T-helper 9 cell (primary cell): ENCODE results near the gene TRPM3.
"Not testable (repeated sequence)": the region's sequence is repeated elsewhere in the genome, so short reads cannot be mapped to it uniquely, and the experiment has no call there.

ENCODE experiments used
- DNase-seq: peaks from one replicate; pipeline ENCODE4 v3.0.0-alpha.2; 2020

The TRPM3 gene

DNA sequence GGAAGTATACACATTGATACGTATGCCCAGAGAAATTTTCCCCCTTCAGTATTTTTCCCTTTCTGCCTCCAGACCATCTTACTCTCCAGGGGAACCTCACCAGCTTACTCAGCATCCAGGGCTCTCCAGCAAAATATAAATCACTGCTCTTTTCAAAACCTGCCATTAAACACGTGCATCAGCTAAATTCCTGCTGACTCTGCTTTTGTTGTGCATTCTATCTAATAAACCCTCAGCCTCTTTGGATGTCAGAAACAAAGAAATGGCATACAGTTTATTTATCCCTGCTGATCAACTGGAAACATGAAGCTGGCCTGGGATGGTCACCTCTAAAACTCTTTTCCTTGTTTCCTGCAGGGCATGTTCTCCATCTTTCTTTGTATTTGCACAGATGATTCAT lies 126.8 kb downstream of the TRPM3 start:
- no peak for DNase-seq

DNA sequence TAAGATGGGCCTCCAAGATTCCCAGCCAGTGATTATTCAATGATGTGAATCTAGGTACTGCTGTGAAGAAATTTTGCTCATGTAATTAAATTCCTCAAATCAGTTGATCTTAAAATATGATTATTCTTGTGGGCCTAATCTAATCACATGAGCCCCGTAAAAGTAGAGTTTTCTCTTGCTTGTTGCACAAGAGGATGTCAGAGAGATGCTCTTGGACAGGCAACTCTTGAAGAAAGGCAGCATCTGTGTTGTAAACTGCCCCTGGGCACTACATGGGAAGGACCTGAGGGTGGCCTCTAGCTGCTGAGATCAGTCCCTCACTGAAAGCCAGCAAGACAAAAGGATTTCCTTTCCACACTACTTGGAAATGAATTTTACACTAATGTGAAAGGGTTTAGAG lies 132.9 kb downstream of the TRPM3 start:
- no peak for DNase-seq

DNA sequence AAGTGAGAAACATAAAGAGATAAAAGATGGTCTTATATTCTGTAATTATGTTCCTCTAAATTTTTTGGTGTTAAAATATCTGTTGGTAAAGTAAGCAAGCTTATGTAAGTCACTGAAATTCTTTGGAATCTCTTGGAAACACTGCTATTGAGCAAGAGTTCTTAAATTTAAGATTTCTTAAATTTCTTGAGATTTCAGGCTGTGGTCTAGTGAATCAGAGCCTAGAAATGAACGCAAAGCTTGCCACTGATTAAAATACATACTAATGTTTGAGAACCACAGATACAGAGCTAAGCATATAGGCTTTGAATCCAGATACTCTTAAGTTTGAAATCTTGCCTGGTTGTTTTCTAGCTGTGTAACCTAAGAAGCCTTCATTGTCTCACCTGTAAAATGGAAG lies 133.4 kb downstream of the TRPM3 start:
- no peak for DNase-seq

DNA sequence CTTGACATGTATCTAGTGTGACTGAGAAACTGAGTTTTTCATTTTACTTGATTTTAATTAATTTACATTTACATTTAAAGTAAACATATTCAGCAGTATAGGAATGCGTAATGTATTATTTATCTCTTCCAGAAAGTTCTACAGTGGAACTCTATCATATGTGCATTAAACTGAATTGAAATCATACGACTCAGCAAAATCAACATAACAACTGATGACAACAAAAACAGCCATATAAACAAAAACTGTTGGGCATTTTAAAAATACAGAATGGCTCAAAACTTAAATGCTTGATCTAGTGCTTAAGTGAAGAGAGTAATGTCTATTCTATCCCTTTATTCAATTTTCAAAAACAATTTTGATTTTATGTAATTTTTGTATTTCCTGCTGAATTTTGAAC lies 134.4 kb downstream of the TRPM3 start:
- no peak for DNase-seq

DNA sequence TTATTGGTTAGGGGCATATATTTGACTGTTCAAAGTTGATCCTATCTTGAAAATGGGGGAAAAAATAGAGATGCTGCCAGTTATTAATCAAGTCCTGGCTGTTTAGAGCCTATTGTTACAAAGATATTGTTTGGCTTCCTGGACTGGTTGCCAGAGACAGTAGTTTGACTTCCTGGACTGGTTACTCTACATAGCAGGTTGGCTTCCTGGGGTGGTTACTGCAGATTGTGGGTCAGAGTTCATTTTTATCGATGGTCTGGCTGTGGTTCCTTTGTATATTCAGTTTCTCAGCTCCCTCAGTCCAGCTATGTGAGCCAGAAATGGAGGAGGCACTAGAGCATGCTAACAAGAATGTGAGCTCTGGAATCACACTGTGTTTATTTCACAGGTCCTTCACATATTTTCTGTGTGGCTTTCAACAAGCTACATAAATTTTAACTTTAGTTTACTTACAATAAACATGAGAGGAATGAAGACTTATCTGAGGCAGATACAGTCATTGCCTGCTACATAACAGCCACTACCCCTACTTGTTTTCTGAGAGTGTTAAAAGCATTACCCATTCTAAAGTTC lies 137.6 kb downstream of the TRPM3 start:
- DNase-seq: no peak

DNA sequence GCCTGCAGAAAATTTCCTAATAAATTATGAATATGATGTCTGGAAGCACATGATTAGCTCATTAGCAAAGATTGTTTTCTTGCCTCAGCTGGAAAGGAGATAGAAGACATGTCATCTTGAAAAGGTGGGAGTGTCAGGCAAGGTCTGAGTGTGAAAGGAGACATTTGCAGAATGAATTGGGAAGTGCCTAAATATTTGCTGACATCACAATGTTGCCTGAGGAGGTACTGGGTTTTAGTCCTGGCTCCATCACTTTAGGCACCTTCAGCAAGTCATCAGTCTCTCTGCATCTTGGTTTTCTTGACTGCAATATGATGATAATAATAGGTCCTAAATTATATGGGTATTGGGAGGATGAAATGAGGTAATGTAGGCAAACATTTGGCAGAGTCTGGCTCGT lies 140.1 kb downstream of the TRPM3 start:
- DNase-seq: no peak

DNA sequence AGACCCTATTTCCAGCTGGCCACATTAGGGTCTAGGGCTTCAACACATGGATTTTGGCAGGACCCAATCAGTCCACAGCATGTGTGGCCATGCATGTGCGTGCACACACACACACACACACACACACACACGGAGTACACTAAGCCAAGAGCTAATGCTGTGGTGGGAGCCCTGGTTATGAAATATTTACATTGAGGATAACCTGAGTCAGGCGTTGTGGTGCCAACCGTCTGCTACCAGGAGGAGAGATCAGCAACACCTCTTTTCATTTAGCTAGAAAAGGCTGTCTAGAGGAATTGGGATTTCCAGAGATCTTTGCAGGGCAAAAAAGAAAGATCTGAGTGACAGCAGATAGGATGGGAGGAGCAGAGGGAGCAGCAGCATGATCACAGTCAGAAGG lies 141.5 kb downstream of the TRPM3 start:
- DNase-seq: no peak

DNA sequence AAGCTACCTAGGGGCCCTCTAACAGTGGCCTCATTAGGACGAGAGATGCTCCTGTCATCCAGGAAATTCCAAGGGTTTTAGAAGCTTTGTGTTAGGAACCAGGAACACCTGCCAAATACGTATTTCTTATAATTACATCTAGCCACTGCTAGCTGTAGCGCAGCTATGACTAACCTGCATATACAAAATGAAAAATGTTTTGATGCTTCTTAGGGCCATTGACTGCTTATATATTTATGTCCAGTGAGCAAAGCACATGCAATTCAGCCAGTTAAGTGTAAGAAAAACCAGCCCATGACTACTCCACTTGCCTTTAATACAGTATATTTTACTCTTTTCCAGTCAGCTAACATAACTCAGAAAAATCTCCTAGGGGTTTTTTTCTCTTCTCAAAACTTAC lies 143.3 kb downstream of the TRPM3 start:
- no peak for DNase-seq

DNA sequence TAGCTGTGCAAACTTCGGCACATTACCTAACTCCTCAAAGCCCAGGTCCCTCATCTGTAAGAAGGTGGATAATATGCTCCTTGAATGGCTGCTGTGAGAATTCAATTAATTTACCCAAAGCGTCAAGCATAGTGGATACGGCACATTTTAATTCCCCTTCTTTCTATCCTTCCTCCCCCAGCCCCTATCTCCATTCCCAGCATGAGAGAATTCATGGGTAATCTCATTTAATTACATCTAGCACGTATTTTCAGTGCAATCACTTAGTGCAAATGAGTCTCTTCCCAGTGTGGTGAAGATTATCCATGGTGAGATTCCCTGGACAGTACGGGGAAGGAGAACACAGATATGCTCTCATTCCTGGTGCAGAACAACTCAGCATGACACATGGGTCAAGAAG lies 145.6 kb downstream of the TRPM3 start:
- DNase-seq: no peak

DNA sequence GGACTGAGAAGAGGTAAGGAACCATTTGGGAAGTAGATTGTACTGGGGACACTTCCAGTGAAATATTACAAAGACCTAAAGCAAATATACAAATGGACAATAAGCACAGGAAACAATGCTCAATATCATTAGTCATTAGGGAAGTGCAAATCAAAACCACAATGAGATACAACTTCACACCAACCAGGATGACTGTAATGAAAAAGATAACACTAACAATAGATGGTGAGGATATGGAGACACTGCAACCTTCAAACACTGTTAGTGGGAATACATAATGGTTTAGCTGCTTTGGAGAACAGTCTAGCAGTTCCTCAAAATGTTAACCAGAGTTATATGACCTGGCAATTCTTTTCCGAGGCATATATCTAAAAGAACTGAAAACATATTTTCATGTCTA lies 149.7 kb downstream of the TRPM3 start:
- DNase-seq: no peak

DNA sequence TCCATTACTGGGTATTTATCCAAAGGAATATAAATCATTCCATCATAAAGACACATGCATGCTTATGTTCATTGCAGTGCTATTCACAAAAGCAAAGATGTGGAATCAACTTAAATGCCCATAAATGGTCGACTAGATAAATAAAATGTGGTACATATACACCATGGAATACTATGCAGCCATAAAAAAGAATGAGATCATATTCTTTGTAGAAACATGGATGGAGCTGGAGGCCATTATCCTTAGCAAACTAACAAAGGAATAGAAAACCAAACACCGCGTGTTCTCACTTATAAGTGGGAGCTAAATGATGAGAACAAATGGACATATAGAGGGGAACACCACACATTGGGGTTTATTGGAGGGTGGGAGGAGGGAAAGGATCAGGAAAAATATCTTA lies 155.0 kb downstream of the TRPM3 start:
- not testable (repeated sequence) for DNase-seq

DNA sequence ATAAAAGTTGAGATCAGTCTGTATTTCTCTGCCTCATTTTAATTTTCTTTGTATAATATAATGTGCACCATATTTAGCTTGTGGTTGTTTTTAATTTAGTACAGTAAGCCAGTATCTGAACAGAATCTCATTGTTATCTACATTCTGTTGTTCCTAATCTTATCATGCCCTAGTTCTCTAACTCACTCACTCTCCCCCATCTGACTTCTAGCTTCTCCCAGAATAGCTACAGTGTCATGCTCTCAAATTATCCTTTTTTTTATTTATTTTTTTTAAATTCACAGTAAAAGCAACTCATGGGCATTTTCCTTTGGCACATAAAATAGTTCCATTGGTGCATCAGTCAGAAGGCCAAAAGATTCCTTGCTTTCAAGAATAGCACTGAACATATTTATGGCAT lies 156.6 kb downstream of the TRPM3 start:
- no peak for DNase-seq

DNA sequence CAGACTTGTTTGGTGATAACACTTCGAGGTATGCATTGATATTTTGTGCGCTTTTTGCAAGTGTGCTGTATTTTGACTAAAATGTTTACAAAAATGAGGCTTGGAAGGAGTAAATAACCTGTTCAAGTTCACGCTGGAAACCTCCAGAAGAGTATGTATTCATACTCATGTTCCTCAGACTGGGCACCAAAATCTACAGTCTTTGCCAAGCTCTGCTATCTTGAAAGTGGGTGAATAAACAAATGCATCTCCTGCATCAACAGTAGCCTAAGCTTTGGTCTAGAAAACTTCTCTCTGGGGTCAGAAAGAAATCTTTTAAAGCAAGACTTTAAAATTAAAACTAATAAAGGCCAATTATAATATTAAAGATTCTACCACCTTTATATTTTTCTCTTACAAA lies 157.9 kb downstream of the TRPM3 start:
- DNase-seq: no peak

DNA sequence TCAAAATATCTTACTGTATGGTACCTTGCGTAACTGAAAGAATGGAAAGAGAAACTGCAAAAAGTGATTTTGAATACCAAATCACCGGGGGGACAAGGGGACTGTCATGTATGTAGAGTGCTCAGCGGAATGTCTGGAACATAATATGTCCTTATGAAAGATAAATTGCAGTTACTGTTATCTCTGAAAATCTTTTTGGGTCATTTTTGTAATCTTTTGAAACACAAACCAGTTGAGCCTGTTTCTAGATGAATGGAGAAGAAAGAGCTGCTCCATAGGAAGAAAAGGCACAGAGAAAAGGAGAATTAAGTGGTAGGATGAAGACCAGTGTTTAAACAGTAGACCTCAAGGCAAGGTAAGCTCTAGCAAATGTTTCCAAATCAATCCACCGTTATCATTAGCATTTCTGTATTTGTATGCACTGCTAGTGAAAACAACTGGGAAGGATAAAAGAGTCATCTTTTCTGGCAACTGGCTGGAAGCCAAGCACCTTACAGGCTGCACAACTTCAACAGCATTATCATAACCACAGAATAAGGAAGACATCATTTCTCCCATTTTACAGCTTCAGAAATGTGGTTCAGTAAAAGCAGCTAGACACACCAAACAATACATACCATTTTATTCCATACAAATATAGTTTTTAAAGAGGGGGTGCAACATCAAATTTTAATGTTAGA lies 158.5 kb downstream of the TRPM3 start:
- DNase-seq: no peak

DNA sequence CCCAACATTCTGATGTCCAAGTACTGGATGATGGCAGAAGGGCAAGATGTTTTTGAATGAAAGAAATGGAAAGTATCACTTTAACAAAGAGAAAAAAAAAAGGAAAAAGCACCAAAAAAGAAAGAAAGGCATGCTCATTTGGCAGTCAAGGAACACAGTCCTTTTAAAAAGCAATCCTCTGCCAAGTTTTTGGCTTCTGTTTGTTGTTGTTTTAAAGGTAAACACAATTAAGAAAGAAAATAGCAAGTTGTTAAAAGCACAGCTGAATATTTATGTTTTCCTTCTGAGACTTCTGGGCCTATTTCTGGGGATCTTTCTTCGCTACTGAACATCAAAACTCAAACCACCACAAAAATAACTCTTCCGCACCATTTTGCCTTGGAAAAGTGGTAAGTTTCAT lies 162.1 kb downstream of the TRPM3 start:
- DNase-seq: no peak

DNA sequence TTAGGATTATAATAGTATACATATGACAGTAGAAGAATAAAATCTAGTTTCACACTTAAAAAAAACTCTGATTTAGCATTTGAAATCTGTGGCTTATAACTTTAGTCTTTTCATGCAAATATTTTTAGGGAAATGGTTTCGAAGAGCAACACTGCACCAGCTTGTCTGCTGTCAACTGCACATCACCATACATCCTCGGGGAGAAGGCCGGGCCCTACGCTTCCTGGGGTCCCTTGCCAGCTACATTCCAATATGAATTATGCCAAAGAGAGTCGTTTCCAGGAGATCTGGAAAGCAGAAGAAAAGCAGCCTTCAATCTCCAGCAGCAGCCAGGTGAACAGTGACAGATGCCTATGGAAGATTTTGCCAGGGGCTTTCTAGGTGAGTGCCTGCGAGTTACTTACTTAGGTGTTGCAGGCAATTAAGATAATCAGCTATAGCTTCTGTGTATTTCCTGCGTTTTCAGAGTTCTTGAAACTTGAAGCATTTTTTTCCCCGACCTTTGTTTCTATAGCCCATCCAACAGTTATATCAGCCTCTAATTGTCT lies 166.8 kb downstream of the TRPM3 start:
- no peak for DNase-seq

DNA sequence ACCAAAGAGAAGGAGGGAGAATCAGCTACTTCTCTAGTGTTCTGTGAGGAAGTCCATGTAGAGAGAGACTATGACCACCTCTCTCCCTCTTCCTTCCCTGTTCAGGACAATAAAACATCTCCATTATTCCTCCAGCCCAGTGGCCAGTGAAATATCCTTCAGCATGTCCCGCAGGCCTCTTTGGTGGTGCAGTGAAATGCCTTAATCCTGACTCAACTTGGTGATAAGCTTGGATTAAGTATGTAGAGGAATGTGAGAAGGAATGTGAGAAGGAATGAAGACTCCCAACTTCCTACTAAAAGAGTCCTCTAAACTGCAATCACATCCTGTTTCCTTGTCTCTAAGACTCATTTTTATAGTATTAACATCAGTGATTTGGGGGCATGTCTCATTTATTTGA lies 167.3 kb downstream of the TRPM3 start:
- DNase-seq: no peak

DNA sequence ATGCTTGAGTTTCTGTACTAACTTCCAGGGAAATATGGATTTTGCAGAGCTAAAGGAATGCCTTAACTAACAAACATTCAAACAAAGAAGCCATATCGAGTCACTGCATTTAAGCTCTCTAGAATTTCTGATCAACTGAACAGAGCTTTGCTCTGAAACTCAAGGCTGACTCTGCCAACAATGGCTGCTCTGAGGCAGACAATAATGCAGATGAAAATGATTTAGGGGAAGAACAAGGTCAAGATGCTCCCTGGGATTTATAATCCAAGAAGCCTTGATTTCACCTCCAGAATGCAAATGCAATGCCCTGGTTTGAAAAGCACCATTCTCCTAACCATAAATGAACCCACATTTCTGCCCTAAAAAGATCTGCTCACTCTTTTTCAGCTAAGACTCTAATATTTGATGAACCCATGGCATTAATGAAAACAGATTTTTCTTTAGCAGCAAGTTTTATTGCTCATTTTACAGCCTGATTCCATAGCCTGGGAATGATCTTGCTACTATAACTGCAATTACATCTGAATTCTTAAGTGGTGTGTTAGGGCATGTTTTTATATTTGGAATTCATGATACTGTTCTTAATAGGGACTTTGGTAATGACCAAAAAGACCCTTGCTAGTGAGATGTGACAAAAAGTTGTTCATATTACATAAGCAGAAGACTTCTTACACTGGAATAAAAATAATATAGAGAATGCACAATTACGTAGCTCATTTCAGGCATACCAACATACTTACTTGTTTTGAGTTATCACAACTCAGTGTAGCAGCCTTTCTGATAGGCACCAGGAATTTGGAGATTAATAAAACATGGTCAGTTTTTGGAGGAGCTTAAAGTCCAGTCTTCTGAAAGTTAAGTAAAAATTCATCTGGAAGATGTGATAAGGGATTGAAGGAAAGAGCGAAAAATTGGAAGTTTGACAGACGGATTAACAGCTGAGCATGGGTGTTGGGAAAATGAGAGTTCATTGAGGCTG lies 169.4 kb downstream of the TRPM3 start:
- DNase-seq: no peak

DNA sequence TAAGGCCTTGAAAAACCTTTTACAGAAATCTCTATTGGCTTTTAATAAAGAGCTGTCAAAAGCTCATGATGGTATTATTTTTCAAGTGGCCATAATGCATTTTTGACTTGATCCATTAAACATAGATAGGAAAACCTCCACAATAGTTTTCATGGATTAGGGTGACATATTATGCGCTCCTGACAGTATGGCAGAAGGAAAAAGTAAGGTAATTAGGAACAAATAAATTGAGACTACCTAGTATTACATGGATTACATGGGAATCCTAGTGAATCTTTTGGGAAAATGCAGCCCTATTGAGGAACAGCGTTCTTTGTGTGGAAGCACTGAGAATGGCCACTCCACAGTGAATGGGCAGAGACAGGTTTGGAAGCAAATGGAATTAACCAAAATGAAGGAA lies 171.2 kb downstream of the TRPM3 start:
- DNase-seq: no peak

DNA sequence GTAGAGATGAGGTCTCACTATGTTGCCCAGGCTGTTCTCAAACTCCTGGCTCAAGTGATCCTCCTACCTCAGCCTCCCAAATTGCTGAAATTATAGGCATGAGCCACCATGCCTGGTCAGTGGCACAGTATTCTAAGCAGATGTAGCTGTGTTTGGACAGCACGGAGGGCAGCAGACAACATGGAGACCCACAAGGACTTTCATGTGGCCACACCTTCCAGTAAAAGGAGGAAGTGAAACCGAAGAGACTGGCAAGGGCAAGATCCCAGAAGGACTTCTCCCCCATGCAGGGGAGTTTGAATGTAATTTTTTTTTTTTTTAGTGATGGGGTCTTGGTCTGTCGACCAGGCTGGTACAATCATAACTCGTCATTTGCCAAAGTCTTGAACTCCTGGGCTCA lies 172.2 kb downstream of the TRPM3 start:
- DNase-seq: no peak

DNA sequence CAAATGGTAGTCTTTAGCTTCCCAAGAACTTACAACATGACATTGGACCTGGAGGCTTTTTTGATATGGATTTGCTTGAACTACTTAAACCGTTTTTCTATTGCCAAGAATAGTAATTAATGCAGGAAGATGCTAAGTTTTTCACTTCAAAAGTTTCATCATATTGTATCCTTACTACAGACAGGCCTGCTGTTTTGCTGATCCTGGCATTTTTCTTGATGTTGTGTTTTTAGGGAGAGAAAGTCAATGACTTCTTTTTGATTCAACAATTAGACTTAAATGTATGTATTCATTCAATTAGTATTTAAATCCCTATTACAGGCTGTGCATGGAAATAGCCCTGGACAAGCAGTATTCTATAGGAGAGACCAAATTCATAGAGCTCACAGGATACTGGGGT lies 172.7 kb downstream of the TRPM3 start:
- no peak for DNase-seq

DNA sequence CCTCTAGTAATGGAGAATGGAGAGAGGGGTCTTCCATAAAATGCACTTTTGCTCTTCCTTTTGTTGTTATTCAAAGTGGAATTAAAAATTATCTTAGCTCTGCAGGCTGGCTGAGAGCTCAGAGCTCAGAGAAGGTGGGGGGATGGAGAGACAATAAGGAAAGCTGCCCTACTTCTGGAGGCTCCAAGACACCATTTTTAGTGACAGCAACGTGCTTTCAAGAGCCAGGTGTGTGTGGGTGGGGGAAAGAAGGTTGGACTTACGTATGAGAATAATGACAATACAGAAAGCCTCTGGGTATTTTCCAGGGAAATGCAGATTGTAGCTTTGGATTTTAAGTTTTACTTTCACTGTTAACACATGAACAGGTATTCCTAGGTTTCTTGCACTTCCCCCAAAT lies 173.9 kb downstream of the TRPM3 start:
- DNase-seq: no peak

DNA sequence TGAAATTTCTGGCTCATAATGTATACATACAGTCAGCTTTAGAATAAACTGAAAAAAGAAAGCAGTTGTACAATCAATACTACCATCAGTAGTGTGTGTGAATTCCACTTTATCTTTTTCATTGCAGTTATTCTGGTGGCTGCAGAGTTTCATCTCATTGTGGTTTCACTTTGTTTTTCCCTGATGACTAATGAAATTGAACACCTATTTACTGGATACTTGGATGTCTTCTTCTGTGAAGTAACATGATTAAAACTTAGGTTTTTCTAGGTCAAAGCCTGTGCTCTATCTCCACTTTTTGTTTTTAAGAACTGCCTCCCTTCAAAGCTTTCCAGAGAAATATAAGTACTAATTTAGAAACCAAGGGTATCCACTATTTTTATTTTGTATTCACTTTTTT lies 174.3 kb downstream of the TRPM3 start:
- DNase-seq: no peak

DNA sequence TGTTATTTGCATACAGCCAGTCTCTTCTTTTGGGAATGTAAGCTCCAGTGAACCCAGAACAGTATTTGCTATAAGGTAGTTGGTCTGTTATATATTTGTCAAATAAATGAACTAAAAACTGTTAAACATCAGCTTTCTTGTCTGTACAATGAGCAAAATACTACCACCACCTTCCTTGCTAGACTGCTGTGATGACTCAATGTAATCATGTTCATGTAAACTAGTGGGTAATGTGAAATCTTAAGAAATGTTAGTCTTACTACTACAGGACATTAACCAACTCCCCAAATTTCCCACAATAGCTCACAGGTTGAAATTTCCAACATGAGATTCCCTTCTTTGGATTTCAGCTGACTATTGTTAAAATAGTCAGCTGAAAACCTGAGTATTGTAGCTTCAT lies 176.1 kb downstream of the TRPM3 start:
- no peak for DNase-seq
